Naive B cell (primary cell): ENCODE data around the gene CORT. TPM values are rescaled to one million over a fixed set of nuclear protein-coding genes. Genes with fewer than 3 reads are reported as not detected.

Experiments
- ATAC-seq, 2 donors: fragments of 150-1000 bp; cut with Tn5 transposase; 2 replicates each; pipeline ENCODE4 v1.10.0; 2021; ENCODE audit warnings: low read depth in 2 of 2, mild to moderate bottlenecking in 2 of 2, moderate library complexity in 2 of 2
- DNase-seq: peaks from one replicate; pipeline ENCODE4 v3.0.0; 2022
- H3K27ac Mint-ChIP-seq, 6 donors: one replicate each; pipeline ENCODE4 v1.8.0; 2020 to 2022; ENCODE audit warnings: mild to moderate bottlenecking in 6 of 6, mixed read lengths in 6 of 6, moderate library complexity in 5 of 6, inconsistent platforms in 2 of 6
- H3K27me3 Mint-ChIP-seq, 3 donors: one replicate each; pipeline ENCODE4 v1.8.0; 2021 to 2022; ENCODE audit warnings: mixed read lengths in 3 of 3, mild to moderate bottlenecking in 1 of 3
- H3K36me3 Mint-ChIP-seq, 2 donors: one replicate each; pipeline ENCODE4 v1.8.0; 2020 to 2022; ENCODE audit warnings: mixed read lengths in 2 of 2, inconsistent platforms in 1 of 2, mild to moderate bottlenecking in 1 of 2
- H3K4me1 Mint-ChIP-seq, 3 donors: one replicate each; pipeline ENCODE4 v1.8.0; 2020 to 2022; ENCODE audit warnings: mixed read lengths in 3 of 3, inconsistent platforms in 1 of 3, mild to moderate bottlenecking in 1 of 3, moderate library complexity in 1 of 3
- H3K4me3 Mint-ChIP-seq, 8 donors: one replicate each; pipeline ENCODE4 v1.8.0; 2020 to 2022; ENCODE audit warnings: mild to moderate bottlenecking in 8 of 8, mixed read lengths in 8 of 8, moderate library complexity in 8 of 8, inconsistent platforms in 2 of 8
- H3K9me3 Mint-ChIP-seq, 7 donors: one replicate each; pipeline ENCODE4 v1.8.0; 2020 to 2022; ENCODE audit warnings: mixed read lengths in 7 of 7, mild to moderate bottlenecking in 5 of 7, inconsistent platforms in 2 of 7, moderate library complexity in 1 of 7
- polyA plus RNA-seq, 6 donors: library from polyadenylated mRNA; unstranded; fragments of 300-500 nt; fragmentation: Illumina TruSeq; gene quantifications; one replicate each; pipeline ENCODE4 v1.2.3, GENCODE V29; 2021; ENCODE audit warnings: low read depth in 6 of 6

The CORT gene
- polyA plus RNA-seq, 6 donors from 2014 or later: not detected

DNA sequence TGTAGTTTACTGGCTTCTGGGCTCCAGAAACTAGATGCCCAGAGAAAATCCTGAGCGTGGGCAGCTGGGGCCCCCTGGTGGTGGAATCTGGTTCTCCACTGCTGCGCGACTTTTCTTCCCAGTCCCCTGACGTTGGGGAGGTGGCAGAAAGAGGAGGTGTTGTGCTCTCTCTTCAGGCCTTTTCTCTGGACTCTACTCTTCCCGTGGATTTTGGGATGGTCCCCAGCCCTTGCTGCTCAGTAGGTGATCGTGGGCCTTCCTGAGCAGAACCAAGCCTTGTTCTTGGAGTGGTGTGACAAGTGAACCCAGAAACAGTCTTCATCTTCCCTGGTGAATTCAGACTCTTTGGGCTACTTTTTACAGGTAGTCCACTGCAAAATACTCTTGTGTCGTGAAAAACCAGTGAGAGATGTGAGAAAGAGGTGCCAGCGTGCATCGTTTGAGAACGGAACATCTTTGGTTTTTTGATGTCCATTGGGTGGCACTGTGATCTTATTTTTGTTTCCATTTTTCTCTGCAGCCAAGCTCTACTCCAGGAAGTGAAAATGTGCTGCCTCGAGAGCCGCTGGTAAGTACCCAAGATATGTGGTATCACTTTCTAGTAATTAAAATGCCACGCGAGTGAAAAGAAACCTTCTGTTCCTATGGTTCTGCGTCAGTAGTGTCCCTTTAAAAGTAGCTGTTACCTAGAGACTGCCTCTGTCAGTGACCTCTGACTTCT, 45.1 kb downstream of the CORT start:
- Mint-ChIP-seq H3K27ac (peak overlapping the region; percentile 89 to 98 (median 94)), H3K9me3 (no peaks in the 10 kb centered on the region), H3K4me3 (peak overlapping the region; percentile 70 to 95 (median 90)), H3K27me3 (no peaks in the 10 kb centered on the region), H3K4me1 (peaks cover 16 to 26% (median 22%) of the 10 kb centered on the region in 3 donors), H3K36me3 (peaks cover 0 to under 1% of the 10 kb centered on the region in 2 donors)
- DNase-seq (peak; percentile 73), ATAC-seq (peak; percentile 90 to 93)

DNA sequence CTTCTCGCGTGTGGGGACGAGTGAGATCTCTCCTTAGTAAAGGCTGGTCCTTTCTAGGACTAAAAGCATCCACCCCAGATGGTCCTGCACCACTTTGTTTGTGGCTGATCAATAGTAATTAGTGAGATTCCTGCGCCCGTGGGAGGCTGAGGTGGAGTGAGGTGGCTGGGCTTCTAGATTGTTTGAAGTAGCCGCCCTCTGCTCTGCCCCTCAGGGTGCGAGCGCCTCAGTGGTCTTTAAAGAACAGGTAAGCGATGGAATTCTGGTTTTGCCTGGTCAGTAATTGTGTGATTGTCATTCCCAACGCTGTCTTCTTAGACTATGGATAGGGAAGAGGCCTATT, 45.6 kb downstream of the CORT start:
- Mint-ChIP-seq H3K4me3 (peak overlapping the region; percentile 70 to 95 (median 90)), H3K4me1 (peaks cover 16 to 26% (median 21%) of the 10 kb centered on the region in 3 donors), H3K36me3 (no peaks in the 10 kb centered on the region), H3K27me3 (no peaks in the 10 kb centered on the region), H3K27ac (peak overlapping the region; percentile 89 to 98 (median 94)), H3K9me3 (no peaks in the 10 kb centered on the region)
- DNase-seq: no peak
- no peak for ATAC-seq

GRCh38 chr1:10495952-10496351, 46.1 kb downstream of the CORT start:
- Mint-ChIP-seq H3K4me1 (peaks cover 16 to 26% (median 21%) of the 10 kb centered on the region in 3 donors), H3K9me3 (no peaks in the 10 kb centered on the region), H3K4me3 (no peak overlapping the region), H3K27ac (peak overlapping the region; percentile 60 to 98 (median 91)), H3K36me3 (no peaks in the 10 kb centered on the region), H3K27me3 (no peaks in the 10 kb centered on the region)
- DNase-seq (no peak), ATAC-seq (no peak)

- H3K4me1 Mint-ChIP-seq: peaks cover 16 to 26% (median 21%) of the 10 kb centered on the region in 3 donors
- ATAC-seq (no peak), DNase-seq (no peak)
- H3K36me3 Mint-ChIP-seq: no peaks in the 10 kb centered on the region
- H3K9me3 Mint-ChIP-seq: no peaks in the 10 kb centered on the region
- H3K4me3 Mint-ChIP-seq: no peak overlapping the region
- no peaks in the 10 kb centered on the region for H3K27me3 Mint-ChIP-seq
- peak overlapping the region in 1 of 6 donors; percentile 89 for H3K27ac Mint-ChIP-seq
These were observed 47.3 kb downstream of the CORT start for GRCh38 chr1:10497109-10497508.

DNA sequence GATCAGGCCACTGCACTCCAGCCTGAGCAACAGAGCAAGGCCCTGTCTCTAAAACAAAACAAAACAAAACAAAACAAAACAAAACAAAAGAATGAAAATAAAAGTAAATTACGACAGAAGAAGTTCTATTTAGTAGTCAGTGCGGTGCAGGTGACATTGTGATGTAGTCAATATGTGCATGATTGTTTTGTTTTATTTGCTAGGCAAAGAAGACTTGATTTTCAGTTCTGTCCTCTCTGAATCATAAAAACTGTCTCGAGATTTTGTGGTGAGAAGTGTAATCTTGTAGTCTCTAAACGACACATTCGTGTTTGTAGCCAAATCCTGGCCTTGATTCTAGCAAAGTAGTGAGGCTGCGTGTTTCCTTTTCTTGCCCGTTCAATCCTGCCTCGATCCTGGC, 48.4 kb downstream of the CORT start:
- DNase-seq (no peak), ATAC-seq (no peak)
- Mint-ChIP-seq H3K4me3 (no peak overlapping the region), H3K9me3 (no peaks in the 10 kb centered on the region), H3K27me3 (no peaks in the 10 kb centered on the region), H3K36me3 (no peaks in the 10 kb centered on the region), H3K27ac (no peak overlapping the region), H3K4me1 (peaks cover 16 to 26% (median 17%) of the 10 kb centered on the region in 3 donors)

Other genes starting within 250 kb of the CORT start
- 1 to 10 TPM in 4 of 6 donors, under 1 TPM in 2; 0.84 to 2.0 (median 1.4) TPM for gene KIF1B, start 239.5 kb upstream of the CORT start, polyA plus RNA-seq
- 10 to 100 TPM; 30.4 to 54.5 (median 32.7) TPM for gene PGD, start 51.0 kb upstream of the CORT start, polyA plus RNA-seq
- gene CENPS, start 19.6 kb upstream of the CORT start, polyA plus RNA-seq: 10 to 100 TPM; 10.1 to 21.3 (median 14.2) TPM
- gene DFFA, start 22.5 kb downstream of the CORT start, polyA plus RNA-seq: 10 to 100 TPM; 21.1 to 35.6 (median 23.6) TPM
- 1 to 10 TPM; 2.6 to 4.2 (median 3.6) TPM for gene PEX14, start 24.9 kb downstream of the CORT start, polyA plus RNA-seq